GM21515 (cell line): ENCODE results near the gene THEM4.

Experiments
- ATAC-seq: cut with Tn5 transposase; IDR thresholded peaks from one replicate; pipeline ENCODE4 v1.9.1; 2021; ENCODE audit not compliant: unreplicated experiment

THEM4 gene

DNA sequence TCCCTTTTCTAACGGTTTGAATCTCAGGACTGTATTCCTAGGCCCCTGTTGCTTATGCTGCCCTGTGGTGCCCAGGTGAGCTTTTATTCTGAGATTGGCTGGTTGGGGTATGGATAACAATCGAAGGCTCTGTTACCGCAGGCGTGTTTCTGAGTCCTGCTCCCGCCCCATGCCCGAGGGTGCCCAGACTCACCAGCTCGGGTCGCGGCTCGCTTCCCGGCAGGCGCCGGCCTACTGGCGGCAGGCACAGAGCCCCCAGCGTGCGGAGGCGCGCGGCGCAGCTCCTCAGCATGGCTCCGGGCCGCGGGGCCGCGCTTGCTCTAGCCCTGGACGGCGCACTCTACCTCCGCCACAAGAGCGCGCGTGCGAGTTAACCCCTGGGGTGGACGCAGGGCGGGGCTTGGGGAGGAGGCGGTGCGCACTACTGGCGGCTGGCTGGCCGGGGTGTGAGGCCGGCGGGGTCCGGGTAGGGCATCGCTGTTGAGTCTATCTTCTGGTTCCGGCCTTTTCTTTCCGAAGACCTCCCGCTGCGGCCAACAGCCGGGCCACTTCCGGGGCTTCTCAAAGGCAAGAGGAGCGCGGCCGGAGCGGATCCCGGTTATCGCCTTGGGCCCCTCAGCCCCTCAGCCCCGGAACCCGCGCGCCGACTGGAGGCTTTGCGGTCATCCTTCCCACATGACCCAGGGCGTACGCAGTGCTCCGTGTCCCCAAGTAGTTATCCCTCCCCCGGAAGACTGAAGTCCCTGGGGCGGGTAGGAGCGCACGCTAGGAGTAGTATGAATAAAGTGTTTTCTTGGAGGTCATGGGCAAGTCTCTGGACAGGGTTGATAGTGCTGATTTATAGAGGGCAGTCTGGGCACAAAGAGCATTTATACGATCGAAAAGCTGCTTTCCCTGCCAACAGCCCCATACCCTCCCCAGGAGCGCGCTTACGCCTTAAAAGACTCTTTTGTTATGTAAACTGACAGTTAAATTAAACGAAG, at the start of gene THEM4:
Gene THEM4, minus strand, starts transcription at position 345 of the 983 bp plus-strand sequence. Its CDS starts 53 bp downstream, at position 292.
- peak; percentile 96 for ATAC-seq

DNA sequence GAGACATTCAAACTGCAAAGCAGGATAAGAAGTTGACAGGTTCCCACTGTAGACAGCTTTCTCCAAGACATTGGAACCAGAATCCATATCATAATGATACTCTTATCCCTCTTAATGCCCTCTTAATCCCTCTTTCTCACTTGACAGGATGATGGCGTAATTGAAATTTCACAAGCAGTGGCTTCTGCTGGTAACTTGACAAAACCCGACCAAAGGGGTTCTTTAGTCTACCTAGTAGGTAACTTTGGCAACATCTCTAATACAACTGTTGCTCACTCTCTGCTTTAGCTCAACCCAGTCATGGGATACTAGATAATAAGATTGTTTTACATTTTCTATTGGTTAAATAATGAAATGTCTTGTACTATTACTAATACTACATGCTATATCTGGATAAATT, 49.6 kb upstream of the THEM4 start:
- no peak for ATAC-seq

DNA sequence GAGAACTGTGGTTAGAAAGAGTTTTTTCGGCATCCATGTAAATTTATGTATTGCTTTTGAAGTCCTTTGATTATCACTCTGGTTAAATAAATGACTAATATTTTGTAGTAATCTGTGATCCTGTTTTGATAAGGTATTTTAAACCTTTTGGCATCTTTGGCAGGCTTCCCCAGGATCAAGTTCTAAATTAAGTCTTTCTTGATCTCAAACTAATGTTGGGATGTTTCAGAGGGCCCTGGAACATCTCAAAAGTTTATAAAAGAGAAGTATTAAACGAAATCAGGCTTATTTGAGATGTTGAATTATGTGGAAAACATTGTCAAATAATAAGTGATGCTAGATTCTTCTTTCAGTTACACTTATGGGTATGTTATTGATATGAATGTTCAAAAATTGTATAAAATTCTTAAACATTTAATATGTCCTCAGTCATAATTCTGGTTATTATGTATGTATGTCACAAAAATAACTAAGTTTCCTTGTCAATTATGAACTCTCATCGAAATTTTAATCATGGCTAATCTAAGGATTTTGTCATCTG, 47.7 kb upstream of the THEM4 start:
- ATAC-seq = no peak

DNA sequence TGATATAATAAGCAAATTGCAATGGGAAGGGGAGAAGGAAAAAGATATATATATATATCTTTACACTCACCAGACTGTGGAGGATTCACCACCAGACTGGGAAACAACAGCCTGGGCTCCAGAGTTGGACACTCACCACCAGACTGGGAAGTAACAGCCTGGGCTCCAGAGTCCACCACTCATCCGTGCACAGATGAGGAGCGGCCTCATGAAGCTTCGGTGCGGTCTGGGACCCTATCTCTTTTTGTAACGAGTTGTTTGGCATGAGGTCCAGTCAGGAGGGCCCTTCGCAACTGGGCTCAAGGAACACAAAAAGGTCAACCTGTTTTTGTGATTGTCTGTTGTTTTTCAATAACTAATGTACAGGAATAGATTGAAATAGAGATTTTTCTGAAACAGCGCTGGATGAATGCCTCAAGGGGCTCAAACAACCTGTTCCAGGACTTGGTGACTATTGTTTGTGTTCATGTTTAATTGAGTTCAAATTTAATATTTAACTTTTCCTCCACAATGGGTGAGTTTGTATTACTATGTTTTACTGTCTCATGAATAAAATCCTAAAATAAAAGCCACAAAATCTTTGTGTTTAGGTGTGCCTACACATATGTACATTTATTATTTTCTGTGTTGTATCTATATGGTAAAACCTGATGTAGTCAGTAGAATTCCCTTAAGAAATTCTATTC, 44.2 kb upstream of the THEM4 start:
- no peak for ATAC-seq

DNA sequence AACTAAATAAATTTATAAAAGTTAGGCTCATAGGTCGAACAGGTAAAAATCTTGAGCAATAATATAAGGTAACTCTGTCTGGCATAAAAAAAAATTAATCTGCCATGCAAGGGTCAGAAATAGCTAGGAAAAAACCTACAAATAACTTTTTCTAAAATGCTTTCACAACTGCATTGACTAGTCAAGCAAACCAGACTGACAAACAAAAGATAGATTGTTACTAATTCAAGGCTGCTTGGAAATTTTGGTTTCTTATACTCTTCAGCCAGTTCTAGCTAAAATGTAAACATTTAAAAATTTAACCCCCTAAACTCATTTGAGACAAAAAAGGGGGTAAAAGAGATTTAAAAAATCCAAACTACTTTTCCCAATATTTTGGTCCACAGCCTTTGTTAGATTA, 43.5 kb upstream of the THEM4 start:
- ATAC-seq = no peak

DNA sequence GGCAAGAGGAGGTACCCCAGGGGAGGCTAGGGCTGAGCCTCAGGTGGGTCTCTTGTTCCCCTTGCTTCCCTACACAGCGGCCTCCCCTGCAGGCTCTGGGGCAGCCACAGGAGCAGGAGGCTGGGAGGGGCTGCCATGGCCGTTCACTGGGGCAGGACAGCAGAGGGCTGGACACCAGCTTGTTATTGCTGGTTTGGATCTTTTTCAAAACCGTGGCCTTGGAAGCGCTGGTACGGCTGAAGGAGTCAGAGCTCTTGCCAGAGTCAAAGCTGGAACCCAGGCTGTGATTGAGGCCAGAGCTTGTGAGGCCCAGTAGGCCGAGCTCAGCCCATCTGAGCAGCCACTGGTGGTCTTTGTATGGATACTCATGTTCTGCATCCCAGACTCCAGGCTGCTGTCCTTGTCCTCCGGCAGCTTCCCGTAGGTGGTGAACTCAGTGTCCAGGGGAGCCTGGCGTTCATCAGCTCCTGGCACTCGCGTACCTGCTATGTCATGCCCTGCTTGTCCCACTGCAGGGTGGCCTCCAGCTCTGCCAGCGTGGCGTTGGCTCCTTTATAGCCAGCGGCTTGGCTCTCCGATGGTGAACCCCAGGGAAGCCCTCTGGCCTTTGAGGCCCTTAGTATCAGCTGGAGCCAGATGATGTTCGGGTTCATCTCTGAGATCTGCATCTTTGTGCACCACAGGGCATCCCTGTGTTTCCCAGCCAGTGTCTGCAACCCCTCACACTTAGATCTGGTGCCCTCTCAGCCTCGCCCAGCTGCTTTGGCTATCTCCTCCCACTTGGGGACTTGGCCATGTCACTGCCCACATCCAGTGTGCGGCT, 40.3 kb upstream of the THEM4 start:
- ATAC-seq = no peak

DNA sequence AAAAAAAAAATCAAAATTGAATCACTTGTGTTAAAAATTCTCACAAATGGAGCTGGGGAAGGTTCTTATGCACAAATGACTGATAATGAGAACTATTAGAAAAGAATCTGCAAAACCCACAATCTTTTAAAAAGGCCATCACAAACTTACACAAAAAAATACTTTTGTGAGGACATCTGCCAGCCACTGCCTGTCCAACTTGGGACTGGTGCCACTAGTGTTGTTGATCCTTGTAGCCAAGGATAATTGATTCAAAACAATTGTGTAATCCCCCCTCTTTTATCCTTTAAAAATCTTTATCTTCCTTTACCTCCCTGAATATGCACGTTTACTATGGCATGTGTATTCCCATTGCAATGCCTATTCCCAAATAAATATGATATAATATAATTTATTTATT, 39.2 kb upstream of the THEM4 start:
- no peak for ATAC-seq

DNA sequence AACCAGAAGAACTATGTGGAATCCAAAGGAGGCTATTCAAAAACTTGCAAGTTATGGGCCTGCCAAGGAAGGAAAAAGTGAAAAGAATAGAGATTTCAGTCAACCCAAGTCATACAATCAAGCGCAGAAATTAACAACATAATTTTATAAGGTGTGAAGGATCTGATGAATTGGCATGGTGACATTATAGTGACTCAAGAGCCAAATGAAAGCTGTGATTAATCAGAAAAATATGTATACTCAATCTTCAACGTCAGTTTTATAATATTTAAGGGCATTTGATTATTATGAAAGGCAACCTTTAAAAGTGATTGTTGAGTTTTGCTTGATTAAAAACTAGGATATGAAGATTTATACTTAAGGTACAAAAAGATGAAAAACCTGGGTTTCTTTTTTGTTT, 37.8 kb upstream of the THEM4 start:
- ATAC-seq = no peak

DNA sequence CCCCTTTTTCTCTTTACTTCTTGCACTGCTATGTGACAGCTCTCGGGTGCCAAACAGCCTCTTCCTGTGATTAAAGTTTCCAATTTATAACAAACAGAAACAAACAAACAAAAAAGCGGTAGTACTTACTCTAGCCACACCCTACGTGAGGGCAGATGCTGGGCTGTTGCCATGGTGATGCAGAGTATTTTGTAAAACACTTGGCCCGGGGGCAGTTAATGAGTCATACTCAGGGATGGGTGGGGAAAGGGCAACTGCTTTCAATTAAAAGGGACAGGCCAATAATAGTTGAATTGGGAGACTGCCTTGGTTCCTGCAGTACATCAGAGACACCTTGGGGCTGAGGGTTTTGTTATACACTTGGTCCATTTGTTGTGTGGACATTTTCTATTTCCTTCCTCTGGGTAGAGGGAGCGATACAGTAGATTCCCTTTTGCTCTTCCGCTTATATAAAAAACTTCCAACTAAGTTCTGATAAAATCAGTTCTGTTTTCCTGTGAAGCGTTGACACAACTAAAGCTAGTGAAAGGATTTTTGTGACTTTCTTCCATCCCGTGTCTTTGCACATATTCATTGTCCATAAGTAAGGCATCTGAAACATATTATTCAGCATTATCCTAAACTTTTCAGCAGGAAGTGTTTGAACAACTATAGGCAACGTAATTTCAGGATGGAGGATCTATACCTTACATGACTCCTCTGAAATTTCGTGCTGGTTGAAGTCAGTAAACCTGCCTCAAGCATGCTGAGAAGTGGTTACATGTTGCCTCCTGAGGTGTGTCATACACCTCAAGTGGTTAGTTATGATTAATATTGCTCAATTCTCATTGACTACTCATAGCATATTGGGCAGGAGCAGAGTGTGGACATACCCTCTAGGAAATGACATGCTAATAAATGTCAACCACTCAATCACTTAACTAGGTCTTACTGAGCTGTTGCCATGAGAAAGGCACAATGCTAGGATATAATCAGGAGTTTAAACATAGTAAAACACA, 36.7 kb upstream of the THEM4 start:
- no peak for ATAC-seq

DNA sequence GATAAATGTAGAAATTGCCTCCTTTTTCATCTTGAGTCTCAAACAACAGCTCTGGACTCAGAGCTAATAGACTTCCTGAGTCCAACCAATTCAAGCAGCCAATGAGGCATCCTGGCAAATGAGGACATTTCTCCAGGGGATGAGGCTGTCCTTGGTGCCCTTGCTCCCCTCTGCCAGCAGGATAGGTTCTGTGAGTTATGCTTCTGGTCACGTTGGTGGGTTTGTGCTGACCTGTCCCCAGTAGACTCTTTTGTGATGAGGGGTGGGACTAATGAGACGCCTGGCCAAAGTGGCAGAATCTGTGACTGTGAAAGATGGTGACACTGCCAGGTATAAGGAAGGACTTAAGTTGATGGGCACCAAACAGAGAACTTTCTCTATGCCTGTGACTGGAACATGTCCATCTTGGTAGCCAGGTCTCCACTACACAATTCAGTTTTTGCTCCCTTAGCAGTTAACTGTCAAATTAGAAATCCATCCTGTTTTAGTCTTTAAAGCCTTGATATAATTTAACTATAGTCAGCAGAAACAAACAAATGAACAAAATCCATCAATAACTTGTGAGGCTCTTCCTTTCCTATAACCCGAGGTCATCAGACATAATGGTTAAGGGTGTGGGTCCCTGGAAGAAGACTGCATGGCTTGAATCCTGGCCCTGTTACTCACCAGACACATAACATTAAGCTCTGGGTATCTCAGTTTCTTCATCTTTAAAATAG, 35.7 kb upstream of the THEM4 start:
- ATAC-seq = no peak

DNA sequence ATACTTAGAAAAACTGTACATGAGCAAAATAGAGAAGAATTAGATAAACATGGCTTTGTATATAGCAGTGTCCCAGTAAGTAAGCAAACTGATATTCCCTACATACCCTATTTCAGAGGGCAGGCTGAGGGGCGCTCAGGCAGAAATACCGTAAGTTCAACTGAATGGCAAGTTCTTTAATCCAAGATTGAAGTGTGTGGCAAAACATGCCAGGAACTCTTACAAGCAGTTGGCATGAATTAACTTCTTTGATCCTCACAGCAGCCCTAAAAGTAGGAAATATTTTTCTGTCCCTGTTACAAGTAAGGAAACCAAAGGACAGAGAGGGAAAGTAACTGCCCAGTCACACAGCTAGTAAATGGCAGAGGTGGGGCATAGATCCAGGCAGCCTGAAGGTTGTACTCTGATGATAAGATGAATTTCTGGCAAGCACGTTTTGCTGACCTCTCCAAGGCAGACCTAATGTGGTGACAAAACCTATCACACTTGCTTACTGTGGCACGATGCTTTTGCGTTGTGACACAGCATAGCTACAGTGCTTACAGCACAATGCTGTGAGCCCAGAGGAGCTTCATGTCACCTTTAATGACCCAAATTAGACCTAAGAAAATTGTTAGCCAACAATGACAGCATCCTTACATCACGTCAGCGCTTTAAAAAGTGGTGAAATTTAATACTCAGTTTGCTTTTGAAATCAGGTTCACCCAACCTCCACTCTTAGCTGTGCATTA, 35.0 kb upstream of the THEM4 start:
- no peak for ATAC-seq

DNA sequence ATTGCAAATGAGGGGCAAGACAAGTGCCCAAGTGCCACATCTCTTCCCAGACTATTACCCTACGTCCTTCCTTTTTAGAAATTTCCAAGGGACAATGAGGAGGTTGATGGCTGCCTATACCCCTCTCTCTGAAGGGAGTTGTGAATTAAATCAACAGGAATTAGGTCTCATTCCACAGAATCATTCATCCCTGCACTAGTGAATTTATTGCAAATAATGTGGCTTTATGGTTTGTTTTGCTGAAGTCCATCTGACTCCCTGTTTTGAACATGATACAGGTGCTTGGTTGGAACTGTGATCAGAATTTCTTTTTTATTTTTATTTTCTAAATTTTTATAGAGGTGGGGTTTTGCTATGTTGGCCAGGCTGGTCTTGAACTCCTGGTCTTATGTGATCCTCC, 34.3 kb upstream of the THEM4 start:
- no peak for ATAC-seq

DNA sequence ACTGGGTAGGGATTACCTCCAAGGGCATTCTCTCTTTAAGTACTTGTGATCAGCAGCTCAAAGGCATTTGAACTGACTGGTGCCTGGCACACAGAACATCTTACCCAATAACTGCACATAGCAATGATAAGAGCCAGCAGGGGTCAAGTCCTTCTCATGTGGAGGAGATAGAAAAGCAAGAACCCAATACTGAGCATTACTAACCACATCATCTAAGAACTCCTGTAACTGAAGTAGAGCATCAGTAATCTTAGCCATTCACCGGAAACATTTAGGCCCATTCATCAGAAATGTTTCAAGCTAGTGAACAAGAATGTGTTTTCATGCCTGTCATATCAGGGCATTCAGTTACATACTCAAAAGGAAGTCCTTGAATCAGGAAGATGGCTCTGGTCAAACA, 33.6 kb upstream of the THEM4 start:
- ATAC-seq = no peak

DNA sequence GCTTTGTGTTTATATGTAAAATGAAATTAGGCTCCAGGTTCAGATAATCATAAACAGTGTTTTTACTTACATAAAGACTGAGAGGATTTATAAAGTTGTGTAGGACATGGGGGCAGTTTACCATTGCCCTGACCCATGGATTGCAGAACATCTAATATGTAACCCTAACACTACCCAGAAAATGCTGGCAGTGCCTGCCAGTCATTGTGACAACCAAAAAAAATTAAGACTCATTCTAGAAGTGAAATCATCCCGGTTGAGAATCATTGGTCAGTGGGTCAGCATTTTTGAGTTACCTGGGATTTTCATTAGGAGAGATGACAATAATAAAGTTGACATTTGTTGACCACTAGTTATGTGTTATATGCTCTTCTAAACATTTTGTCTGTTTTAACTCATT, 31.2 kb upstream of the THEM4 start:
- ATAC-seq = no peak

DNA sequence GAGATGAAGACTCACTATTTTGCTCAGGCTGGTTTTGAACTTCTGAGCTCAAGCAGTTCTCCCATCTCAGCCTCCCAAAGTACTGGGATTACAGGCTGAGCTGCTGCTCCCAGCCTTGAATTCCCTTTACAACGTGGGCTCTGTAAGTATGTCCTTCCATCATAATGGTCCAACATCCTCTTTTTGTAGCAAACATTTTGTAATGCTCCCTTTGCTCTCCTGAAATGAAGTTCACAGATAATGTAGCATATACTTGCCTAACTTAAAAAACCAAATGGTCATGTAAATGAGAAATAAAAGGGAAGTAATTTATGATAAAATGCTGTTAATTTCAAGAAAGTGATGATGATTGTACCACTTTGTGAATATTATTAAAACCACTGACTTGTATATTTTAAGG, 30.5 kb upstream of the THEM4 start:
- ATAC-seq = no peak

DNA sequence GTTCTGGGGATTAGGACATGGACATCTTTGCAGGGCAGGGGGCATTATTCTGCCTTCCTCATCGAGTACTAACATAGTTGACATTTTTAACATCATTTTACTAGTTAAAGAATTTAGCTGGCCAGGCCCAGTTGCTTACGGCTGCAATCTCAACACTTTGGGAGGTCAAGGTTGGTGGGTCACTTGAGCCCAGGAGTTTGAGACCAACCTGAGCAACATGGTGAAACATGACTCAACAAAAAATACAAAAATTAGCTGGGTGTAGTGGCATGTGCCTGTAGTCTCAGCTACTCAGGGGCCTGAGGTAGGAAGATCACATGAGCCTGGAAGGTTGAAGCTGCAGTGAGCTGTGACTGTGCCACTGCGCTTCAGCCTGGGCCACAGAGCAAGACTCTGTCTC, 29.8 kb upstream of the THEM4 start:
- no peak for ATAC-seq

DNA sequence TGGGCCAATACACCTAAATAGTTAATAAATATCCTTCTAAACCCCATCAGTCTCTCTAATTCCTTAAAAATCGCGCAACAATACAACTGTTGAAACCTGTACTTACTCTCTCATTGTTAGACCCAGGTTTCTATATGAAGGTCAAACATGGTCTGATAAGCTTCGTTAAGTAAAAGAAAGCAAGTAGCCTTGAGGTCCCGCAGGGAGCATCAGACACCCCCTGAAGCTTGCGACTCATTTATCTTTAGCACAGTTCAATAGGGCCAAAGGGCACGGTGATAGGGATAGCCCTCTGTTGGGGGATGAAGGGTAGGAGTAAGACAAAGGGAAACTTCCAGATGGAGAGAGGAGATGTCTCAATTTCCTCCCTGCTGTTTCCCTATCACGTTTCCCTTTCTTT, 27.3 kb upstream of the THEM4 start:
- no peak for ATAC-seq

DNA sequence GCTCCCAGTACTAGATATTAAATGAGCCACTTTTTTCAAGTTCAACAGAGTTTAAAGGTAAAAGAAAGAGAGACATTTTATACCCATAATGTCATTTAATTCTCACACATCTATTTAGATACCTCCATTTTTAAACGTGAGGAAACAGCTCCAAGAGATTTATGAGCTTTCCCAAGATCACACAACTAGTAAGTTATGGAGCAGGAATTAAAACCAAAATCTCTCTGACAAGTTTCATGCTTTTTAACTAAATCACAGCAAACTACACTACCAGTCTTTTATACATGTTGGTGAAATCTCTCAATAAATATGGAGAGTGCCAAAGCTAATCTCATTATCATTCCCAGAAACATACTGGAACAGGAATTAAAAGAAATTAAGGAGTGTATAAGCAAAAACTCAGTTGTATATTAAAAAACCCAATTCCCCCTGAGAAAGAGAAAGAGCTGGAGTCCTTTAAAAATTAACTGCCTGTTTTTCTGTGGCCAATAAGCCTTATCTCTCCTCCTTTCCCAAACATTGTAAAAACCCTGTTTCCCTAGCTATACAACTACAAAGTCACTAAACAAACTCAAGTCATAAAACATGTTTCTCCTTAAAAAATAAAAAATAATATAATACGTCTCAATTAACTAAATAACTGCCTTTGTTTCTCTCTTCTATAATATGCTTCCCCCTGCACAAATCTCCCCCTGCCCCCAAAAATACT, 26.7 kb upstream of the THEM4 start:
- ATAC-seq = no peak
